GM15510 (cell line): ENCODE results near the gene STX17.

Source experiments
- POLR2A ChIP-seq: IDR thresholded peaks from 3 replicates; pipeline ENCODE4 v1.6.1; 2011; ENCODE audit warnings: borderline replicate concordance; ENCODE audit not compliant: insufficient read length; ENCODE audit errors: extremely low read depth

STX17 gene

GRCh38 chr9:99980598-99980997, 74.1 kb downstream of the STX17 start:
- no peak for TF ChIP-seq POLR2A

GRCh38 chr9:99986642-99987041, 80.2 kb downstream of the STX17 start:
- no peak for TF ChIP-seq POLR2A

GRCh38 chr9:99998266-99998665, 91.8 kb downstream of the STX17 start:
- TF ChIP-seq POLR2A, result no peak

GRCh38 chr9:99998866-99999265, 92.4 kb downstream of the STX17 start:
- no peak for TF ChIP-seq POLR2A

GRCh38 chr9:99999797-100000196, 93.3 kb downstream of the STX17 start:
- no peak for TF ChIP-seq POLR2A

- no peak for TF ChIP-seq POLR2A
Measured at GRCh38 chr9:100011062-100011681, 104.7 kb downstream of the STX17 start.

- TF ChIP-seq POLR2A, result no peak
Measured at GRCh38 chr9:100012279-100012678, 105.8 kb downstream of the STX17 start.

GRCh38 chr9:100013573-100013972, 107.1 kb downstream of the STX17 start:
- TF ChIP-seq POLR2A, result no peak

- TF ChIP-seq POLR2A, result no peak
Measured at GRCh38 chr9:100014846-100015245, 108.4 kb downstream of the STX17 start.

- TF ChIP-seq POLR2A, result no peak
Measured at GRCh38 chr9:100019541-100019940, 113.1 kb downstream of the STX17 start.
